CD14-positive monocyte (primary cell): Measurements from ENCODE around the gene TMEM242. TPM values are rescaled to one million over a fixed set of nuclear protein-coding genes. Genes with fewer than 3 reads are reported as not detected.
A peak's percentile ranks its signal among the peaks of the same experiment; 100 is the strongest.

Source experiments
- DNase-seq, 3 donors: peaks; one replicate each; pipeline ENCODE4 v3.0.0-alpha.2; 2011 to 2022
- H2AFZ ChIP-seq: 2 replicates; pipeline ENCODE4 v1.6.0; 2012; ENCODE audit warnings: mild to moderate bottlenecking, low read depth, low read length, inconsistent platforms; ENCODE audit not compliant: insufficient read depth, poor library complexity, severe bottlenecking
- H3K27ac ChIP-seq, 2 donors: 1 replicate in 1 of 2; 2 replicates in 1 of 2; pipeline ENCODE4 v1.5.1; 2012 to 2013; ENCODE audit warnings: low read length in 2 of 2, control low read depth in 1 of 2, inconsistent platforms in 1 of 2, low read depth in 1 of 2, mild to moderate bottlenecking in 1 of 2
- H3K27me3 ChIP-seq, 2 donors: one replicate each; pipeline versions ENCODE4 v1.6.0 to v1.6.1; 2011 to 2013; ENCODE audit warnings: low read length in 2 of 2; ENCODE audit not compliant: control insufficient read depth in 2 of 2, insufficient read depth in 2 of 2
- H3K36me3 ChIP-seq, 2 donors: replicated peaks in 1 of 2; 1 replicate in 1 of 2; 2 replicates in 1 of 2; pipeline versions ENCODE4 v1.5.1 to v1.6.1; 2012 to 2013; ENCODE audit warnings: low read length in 2 of 2, control low read depth in 1 of 2, inconsistent platforms in 1 of 2, mild to moderate bottlenecking in 1 of 2; ENCODE audit not compliant: insufficient read depth in 2 of 2, control insufficient read depth in 1 of 2
- H3K4me1 ChIP-seq, 2 donors: 1 replicate in 1 of 2; 2 replicates in 1 of 2; pipeline versions ENCODE4 v1.5.1 to v1.6.1; 2012 to 2013; ENCODE audit warnings: low read length in 2 of 2, control low read depth in 1 of 2, inconsistent platforms in 1 of 2, mild to moderate bottlenecking in 1 of 2, moderate library complexity in 1 of 2; ENCODE audit not compliant: insufficient read depth in 2 of 2, control insufficient read depth in 1 of 2
- H3K4me2 ChIP-seq: replicated peaks from 2 replicates; pipeline ENCODE3; 2012; ENCODE audit warnings: low read length, moderate library complexity, mild to moderate bottlenecking; ENCODE audit not compliant: poor library complexity, severe bottlenecking; ENCODE audit errors: extremely low read depth
- H3K4me3 ChIP-seq, 3 experiments: fragments of 200-600 bp in 1 of 3; sonication (generic) in 1 of 3; replicated peaks in 1 of 3; 1 replicate in 2 of 3; 2 replicates in 1 of 3; pipeline ENCODE4 v1.5.1; 2011 to 2013; ENCODE audit warnings: low read length in 3 of 3, mild to moderate bottlenecking in 3 of 3, control low read depth in 2 of 3, low read depth in 2 of 3, inconsistent platforms in 1 of 3, moderate library complexity in 1 of 3
- H3K79me2 ChIP-seq: 2 replicates; pipeline ENCODE4 v1.6.0; 2012; ENCODE audit warnings: mild to moderate bottlenecking, control low read depth, inconsistent platforms, low read length, moderate library complexity; ENCODE audit not compliant: insufficient read depth
- H3K9ac ChIP-seq: 2 replicates; pipeline ENCODE4 v1.6.0; 2017; ENCODE audit warnings: low read length, mild to moderate bottlenecking; ENCODE audit not compliant: insufficient read depth, poor library complexity, severe bottlenecking
- H3K9me3 ChIP-seq, 2 donors: replicated peaks in 1 of 2; 1 replicate in 1 of 2; 2 replicates in 1 of 2; pipeline versions ENCODE4 v1.5.1 to v1.6.1; 2012 to 2013; ENCODE audit warnings: low read length in 2 of 2, control low read depth in 1 of 2; ENCODE audit not compliant: control insufficient read depth in 1 of 2, insufficient read depth in 1 of 2
- H4K20me1 ChIP-seq: 2 replicates; pipeline ENCODE4 v1.6.0; 2012; ENCODE audit warnings: mild to moderate bottlenecking, low read length, control low read depth, moderate library complexity; ENCODE audit not compliant: insufficient read depth
- H3K27ac Mint-ChIP-seq, 7 donors: one replicate each; pipeline ENCODE4 v1.8.0; 2020; ENCODE audit warnings: mild to moderate bottlenecking in 7 of 7, mixed read lengths in 7 of 7, moderate library complexity in 6 of 7, inconsistent platforms in 2 of 7
- H3K27me3 Mint-ChIP-seq, 3 donors: one replicate each; pipeline ENCODE4 v1.8.0; 2021 to 2022; ENCODE audit warnings: low read depth in 3 of 3, mild to moderate bottlenecking in 3 of 3, mixed read lengths in 3 of 3, moderate library complexity in 3 of 3, inconsistent platforms in 1 of 3
- H3K36me3 Mint-ChIP-seq, 2 donors: one replicate each; pipeline ENCODE4 v1.8.0; 2020; ENCODE audit warnings: mixed read lengths in 2 of 2, inconsistent platforms in 1 of 2, mild to moderate bottlenecking in 1 of 2
- H3K4me1 Mint-ChIP-seq: one replicate; pipeline ENCODE4 v1.8.0; 2020; ENCODE audit warnings: mild to moderate bottlenecking, mixed read lengths
- H3K4me3 Mint-ChIP-seq, 2 donors: one replicate each; pipeline ENCODE4 v1.8.0; 2020; ENCODE audit warnings: mild to moderate bottlenecking in 2 of 2, mixed read lengths in 2 of 2, moderate library complexity in 1 of 2
- H3K9me3 Mint-ChIP-seq, 7 donors: one replicate each; pipeline ENCODE4 v1.8.0; 2020 to 2022; ENCODE audit warnings: mixed read lengths in 7 of 7, mild to moderate bottlenecking in 6 of 7, moderate library complexity in 6 of 7, inconsistent platforms in 2 of 7
- CTCF ChIP-seq: fragments of 200-600 bp; IDR thresholded peaks from one replicate; pipeline ENCODE4 v1.8.0; 2022; ENCODE audit warnings: antibody characterized with exemption, mild to moderate bottlenecking
- WGBS: methylation state at CpG from one replicate; pipeline ENCODE4 v1.1.5; 2013; ENCODE audit warnings: missing lambda C conversion rate; ENCODE audit not compliant: insufficient coverage; 5-methylcytosine and 5-hydroxymethylcytosine counted together
- intact Hi-C, 2 donors: fragments of 100-400 bp; cut with micrococcal nuclease; formaldehyde crosslinking; loops; one replicate each; pipeline versions ENCODE4 v1.15.0 to v1.15.1; 2023
- polyA plus RNA-seq, 3 donors: library from polyadenylated mRNA; depleted of rRNA in 1 of 3; unstranded in 2 of 3; stranded (reverse) in 1 of 3; fragments of 300-500 nt in 2 of 3; fragments of >200 nt in 1 of 3; fragmentation: Illumina TruSeq in 2 of 3; gene quantifications; 1 replicate in 2 of 3; 2 replicates in 1 of 3; pipeline ENCODE4 v1.2.3, GENCODE V29; 2012 to 2021

Gene TMEM242
- polyA plus RNA-seq, 3 donors: 5.6 to 9.8 (median 8.3) TPM

GRCh38 chr6:157307661-157308060 lies 15.7 kb downstream of the TMEM242 start:
- Mint-ChIP-seq H3K27ac (no peak overlapping the region), H3K4me3 (no peak overlapping the region), H3K27me3 (no peaks in the 10 kb centered on the region), H3K9me3 (no peaks in the 10 kb centered on the region), H3K4me1 (peaks cover 2% of the 10 kb centered on the region), H3K36me3 (peaks cover 19 to 22% of the 10 kb centered on the region in 2 donors)
- Histone ChIP-seq H3K27me3 (no peaks in the 10 kb centered on the region), H3K4me1 (peaks cover 25 to 29% of the 10 kb centered on the region in 2 donors), H3K27ac (no peak overlapping the region), H3K36me3 (peaks cover 18 to 31% of the 10 kb centered on the region in 2 donors), H3K4me3 (no peak overlapping the region), H3K9me3 (no peaks in the 10 kb centered on the region), H3K79me2 (no peaks in the 10 kb centered on the region), H4K20me1 (peaks cover 34% of the 10 kb centered on the region), H3K9ac (no peak overlapping the region), H3K4me2 (no peak overlapping the region), H2AFZ (no peak overlapping the region)
- TF ChIP-seq CTCF: no peak
- intact Hi-C loops: no loop called here
- no CpG with 5 or more reads among the region's 5 CpGs for WGBS
- no peak for DNase-seq

- Mint-ChIP-seq H3K9me3 (no peaks in the 10 kb centered on the region), H3K4me3 (no peak overlapping the region), H3K4me1 (peaks cover 2% of the 10 kb centered on the region), H3K27ac (no peak overlapping the region), H3K36me3 (peaks cover 16 to 21% of the 10 kb centered on the region in 2 donors), H3K27me3 (no peaks in the 10 kb centered on the region)
- intact Hi-C loops: no loop called here
- H3K4me3 ChIP-seq: peak overlapping the region in 2 of 3 experiments; percentile 12 to 37
- H3K27ac ChIP-seq: peak overlapping the region; percentile 20 to 38
- peaks cover 35% of the 10 kb centered on the region for H4K20me1 ChIP-seq
- peaks cover 25 to 29% of the 10 kb centered on the region in 2 donors for H3K4me1 ChIP-seq
- no peaks in the 10 kb centered on the region for H3K79me2 ChIP-seq
- H2AFZ ChIP-seq: no peak overlapping the region
- H3K9me3 ChIP-seq: no peaks in the 10 kb centered on the region
- H3K27me3 ChIP-seq: no peaks in the 10 kb centered on the region
- H3K36me3 ChIP-seq: peaks cover 11 to 21% of the 10 kb centered on the region in 2 donors
- H3K4me2 ChIP-seq: peak overlapping the region; percentile 35
- DNase-seq: peak in 1 of 3 donors; percentile 16
- no peak for TF ChIP-seq CTCF
- WGBS: 51% methylated on average over 9 of the region's 9 CpGs
- H3K9ac ChIP-seq: peak overlapping the region; percentile 10
These were observed 17.4 kb downstream of the TMEM242 start for GRCh38 chr6:157305670-157306653.
